ENCODE results near the gene SLC44A4.

DNA sequence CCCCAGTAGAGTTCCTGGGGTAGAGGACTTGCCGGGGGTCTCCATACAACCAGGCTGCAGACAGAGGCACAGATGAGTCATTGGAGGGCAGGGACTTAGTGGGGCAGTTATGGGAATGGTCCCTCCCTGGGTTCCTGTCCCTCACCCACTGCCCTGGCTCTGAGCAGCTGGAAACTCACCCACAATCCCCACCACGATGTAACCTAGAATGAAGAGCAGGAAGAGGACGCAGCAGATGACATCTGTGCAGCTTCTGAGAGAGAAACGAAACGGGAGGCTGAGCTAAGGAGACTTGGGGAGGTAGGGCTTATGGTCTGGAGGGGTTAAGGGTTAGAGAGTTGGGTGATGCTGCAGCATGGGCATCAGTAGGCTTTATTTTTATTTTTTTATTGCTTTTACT, 2.9 kb downstream of the SLC44A4 start:
- TF ChIP-seq, protein P1, sequence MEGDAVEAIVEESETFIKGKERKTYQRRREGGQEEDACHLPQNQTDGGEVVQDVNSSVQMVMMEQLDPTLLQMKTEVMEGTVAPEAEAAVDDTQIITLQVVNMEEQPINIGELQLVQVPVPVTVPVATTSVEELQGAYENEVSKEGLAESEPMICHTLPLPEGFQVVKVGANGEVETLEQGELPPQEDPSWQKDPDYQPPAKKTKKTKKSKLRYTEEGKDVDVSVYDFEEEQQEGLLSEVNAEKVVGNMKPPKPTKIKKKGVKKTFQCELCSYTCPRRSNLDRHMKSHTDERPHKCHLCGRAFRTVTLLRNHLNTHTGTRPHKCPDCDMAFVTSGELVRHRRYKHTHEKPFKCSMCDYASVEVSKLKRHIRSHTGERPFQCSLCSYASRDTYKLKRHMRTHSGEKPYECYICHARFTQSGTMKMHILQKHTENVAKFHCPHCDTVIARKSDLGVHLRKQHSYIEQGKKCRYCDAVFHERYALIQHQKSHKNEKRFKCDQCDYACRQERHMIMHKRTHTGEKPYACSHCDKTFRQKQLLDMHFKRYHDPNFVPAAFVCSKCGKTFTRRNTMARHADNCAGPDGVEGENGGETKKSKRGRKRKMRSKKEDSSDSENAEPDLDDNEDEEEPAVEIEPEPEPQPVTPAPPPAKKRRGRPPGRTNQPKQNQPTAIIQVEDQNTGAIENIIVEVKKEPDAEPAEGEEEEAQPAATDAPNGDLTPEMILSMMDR (conservative IDR thresholded peaks at IDR 0.05; ENCODE audit: low read depth, low read length), result no peak
- no peak for TF ChIP-seq EZH2 (IDR thresholded peaks at IDR 0.05; ENCODE audit: low read length, unreplicated experiment)
